ENCODE results near the gene ROBO2. TPM values are rescaled to one million over a fixed set of nuclear protein-coding genes. Genes with fewer than 3 reads are reported as not detected.
A peak's percentile ranks its signal among the peaks of the same experiment; 100 is the strongest.

ROBO2 gene
- total and polyA plus RNA-seq, 2 experiments from 2014 or later = 1.5 to 7.8 TPM

DNA sequence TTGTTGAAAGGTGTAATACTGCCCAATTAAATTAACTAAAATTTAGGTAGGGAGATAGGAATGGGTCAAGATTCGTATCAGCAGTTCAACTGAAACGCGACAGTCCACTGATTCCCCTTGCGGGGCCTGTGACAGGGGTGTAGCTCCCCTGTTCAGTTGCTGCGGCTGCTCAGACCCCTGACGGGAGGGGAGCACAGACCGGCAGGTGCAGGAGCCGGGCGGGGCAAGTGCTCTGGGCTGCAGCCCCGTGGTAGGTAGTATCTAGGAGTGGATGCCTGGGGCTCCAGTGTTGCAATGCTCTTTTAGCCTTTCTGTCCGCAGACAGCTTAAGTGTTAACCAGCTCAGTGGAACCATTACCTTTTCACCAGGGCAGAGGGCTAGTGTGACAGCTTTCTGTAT, 164.9 kb downstream of the ROBO2 start:
- Histone ChIP-seq H4K20me1 (replicated peaks; ENCODE audit: insufficient read depth) (no peaks in the 10 kb centered on the region), H3K79me2 (replicated peaks; ENCODE audit: insufficient read depth) (no peaks in the 10 kb centered on the region), H3K4me1 (ENCODE audit: insufficient read depth) (peaks cover 3% of the 10 kb centered on the region; the same call in 1 of the 2 replicates), H3K36me3 (ENCODE audit: insufficient read depth) (no peaks in the 10 kb centered on the region), H2AFZ (no peak overlapping the region), H3K27ac (ENCODE audit: low read depth) (no peak overlapping the region), H3K4me3 (no peak overlapping the region), H3K4me2 (no peak overlapping the region), H3K9me2 (ENCODE audit: insufficient read depth) (no peaks in the 10 kb centered on the region), H3F3A (replicated peaks; ENCODE audit: low read depth) (no peaks in the 10 kb centered on the region), H3K27me3 (ENCODE audit: insufficient read depth) (no peaks in the 10 kb centered on the region)
- Mint-ChIP-seq H3K27ac (no peak overlapping the region), H3K27me3 (ENCODE audit: insufficient read depth, low read depth, poor library complexity) (no peaks in the 10 kb centered on the region), H3K36me3 (ENCODE audit: low read depth) (no peaks in the 10 kb centered on the region), H3K4me3 (no peak overlapping the region), H3K9me3 (no peaks in the 10 kb centered on the region), H3K4me1 (peaks cover 21% of the 10 kb centered on the region)
- DNase-seq (ENCODE audit: low spot score) = peak; percentile 39
- peak; percentile 91 for ATAC-seq
- no peak for TF ChIP-seq ZNF114 (CRISPR knock-in tag; IDR thresholded peaks at IDR 0.05)
- TF ChIP-seq ZNF331 (CRISPR knock-in tag; IDR thresholded peaks at IDR 0.05; ENCODE audit: low read depth) = no peak
- TF ChIP-seq, protein P1, sequence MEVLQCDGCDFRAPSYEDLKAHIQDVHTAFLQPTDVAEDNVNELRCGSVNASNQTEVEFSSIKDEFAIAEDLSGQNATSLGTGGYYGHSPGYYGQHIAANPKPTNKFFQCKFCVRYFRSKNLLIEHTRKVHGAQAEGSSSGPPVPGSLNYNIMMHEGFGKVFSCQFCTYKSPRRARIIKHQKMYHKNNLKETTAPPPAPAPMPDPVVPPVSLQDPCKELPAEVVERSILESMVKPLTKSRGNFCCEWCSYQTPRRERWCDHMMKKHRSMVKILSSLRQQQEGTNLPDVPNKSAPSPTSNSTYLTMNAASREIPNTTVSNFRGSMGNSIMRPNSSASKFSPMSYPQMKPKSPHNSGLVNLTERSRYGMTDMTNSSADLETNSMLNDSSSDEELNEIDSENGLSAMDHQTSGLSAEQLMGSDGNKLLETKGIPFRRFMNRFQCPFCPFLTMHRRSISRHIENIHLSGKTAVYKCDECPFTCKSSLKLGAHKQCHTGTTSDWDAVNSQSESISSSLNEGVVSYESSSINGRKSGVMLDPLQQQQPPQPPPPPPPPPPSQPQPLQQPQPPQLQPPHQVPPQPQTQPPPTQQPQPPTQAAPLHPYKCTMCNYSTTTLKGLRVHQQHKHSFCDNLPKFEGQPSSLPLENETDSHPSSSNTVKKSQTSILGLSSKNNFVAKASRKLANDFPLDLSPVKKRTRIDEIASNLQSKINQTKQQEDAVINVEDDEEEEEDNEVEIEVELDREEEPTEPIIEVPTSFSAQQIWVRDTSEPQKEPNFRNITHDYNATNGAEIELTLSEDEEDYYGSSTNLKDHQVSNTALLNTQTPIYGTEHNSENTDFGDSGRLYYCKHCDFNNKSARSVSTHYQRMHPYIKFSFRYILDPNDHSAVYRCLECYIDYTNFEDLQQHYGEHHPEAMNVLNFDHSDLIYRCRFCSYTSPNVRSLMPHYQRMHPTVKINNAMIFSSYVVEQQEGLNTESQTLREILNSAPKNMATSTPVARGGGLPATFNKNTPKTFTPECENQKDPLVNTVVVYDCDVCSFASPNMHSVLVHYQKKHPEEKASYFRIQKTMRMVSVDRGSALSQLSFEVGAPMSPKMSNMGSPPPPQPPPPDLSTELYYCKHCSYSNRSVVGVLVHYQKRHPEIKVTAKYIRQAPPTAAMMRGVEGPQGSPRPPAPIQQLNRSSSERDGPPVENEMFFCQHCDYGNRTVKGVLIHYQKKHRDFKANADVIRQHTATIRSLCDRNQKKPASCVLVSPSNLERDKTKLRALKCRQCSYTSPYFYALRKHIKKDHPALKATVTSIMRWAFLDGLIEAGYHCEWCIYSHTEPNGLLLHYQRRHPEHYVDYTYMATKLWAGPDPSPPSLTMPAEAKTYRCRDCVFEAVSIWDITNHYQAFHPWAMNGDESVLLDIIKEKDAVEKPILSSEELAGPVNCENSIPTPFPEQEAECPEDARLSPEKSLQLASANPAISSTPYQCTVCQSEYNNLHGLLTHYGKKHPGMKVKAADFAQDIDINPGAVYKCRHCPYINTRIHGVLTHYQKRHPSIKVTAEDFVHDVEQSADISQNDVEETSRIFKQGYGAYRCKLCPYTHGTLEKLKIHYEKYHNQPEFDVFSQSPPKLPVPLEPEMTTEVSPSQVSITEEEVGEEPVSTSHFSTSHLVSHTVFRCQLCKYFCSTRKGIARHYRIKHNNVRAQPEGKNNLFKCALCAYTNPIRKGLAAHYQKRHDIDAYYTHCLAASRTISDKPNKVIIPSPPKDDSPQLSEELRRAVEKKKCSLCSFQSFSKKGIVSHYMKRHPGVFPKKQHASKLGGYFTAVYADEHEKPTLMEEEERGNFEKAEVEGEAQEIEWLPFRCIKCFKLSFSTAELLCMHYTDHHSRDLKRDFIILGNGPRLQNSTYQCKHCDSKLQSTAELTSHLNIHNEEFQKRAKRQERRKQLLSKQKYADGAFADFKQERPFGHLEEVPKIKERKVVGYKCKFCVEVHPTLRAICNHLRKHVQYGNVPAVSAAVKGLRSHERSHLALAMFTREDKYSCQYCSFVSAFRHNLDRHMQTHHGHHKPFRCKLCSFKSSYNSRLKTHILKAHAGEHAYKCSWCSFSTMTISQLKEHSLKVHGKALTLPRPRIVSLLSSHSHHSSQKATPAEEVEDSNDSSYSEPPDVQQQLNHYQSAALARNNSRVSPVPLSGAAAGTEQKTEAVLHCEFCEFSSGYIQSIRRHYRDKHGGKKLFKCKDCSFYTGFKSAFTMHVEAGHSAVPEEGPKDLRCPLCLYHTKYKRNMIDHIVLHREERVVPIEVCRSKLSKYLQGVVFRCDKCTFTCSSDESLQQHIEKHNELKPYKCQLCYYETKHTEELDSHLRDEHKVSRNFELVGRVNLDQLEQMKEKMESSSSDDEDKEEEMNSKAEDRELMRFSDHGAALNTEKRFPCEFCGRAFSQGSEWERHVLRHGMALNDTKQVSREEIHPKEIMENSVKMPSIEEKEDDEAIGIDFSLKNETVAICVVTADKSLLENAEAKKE (CRISPR knock-in tag; IDR thresholded peaks at IDR 0.05) = no peak
- TF ChIP-seq CTCF (conservative IDR thresholded peaks at IDR 0.05; ENCODE audit: low read depth in 2 of 2) = no peak
- no peak for TF ChIP-seq EZH2phosphoT487 (IDR thresholded peaks at IDR 0.05; ENCODE audit: unreplicated experiment)
- TF ChIP-seq CREB1 (CRISPR knock-in tag; IDR thresholded peaks at IDR 0.05; ENCODE audit: low read depth) = no peak
- no peak for TF ChIP-seq EZH2 (IDR thresholded peaks at IDR 0.05; ENCODE audit: low read depth, unreplicated experiment)
- no peak for TF ChIP-seq STAT1 (IDR thresholded peaks at IDR 0.05; ENCODE audit: unreplicated experiment)
- no peak for TF ChIP-seq NANOG (IDR thresholded peaks at IDR 0.05; ENCODE audit: borderline replicate concordance)
- TF ChIP-seq POLR2AphosphoS5 (IDR thresholded peaks at IDR 0.05; ENCODE audit: low read depth) = no peak
- no peak for TF ChIP-seq JUNB (IDR thresholded peaks at IDR 0.05; ENCODE audit: unreplicated experiment)
- TF ChIP-seq, protein P2, sequence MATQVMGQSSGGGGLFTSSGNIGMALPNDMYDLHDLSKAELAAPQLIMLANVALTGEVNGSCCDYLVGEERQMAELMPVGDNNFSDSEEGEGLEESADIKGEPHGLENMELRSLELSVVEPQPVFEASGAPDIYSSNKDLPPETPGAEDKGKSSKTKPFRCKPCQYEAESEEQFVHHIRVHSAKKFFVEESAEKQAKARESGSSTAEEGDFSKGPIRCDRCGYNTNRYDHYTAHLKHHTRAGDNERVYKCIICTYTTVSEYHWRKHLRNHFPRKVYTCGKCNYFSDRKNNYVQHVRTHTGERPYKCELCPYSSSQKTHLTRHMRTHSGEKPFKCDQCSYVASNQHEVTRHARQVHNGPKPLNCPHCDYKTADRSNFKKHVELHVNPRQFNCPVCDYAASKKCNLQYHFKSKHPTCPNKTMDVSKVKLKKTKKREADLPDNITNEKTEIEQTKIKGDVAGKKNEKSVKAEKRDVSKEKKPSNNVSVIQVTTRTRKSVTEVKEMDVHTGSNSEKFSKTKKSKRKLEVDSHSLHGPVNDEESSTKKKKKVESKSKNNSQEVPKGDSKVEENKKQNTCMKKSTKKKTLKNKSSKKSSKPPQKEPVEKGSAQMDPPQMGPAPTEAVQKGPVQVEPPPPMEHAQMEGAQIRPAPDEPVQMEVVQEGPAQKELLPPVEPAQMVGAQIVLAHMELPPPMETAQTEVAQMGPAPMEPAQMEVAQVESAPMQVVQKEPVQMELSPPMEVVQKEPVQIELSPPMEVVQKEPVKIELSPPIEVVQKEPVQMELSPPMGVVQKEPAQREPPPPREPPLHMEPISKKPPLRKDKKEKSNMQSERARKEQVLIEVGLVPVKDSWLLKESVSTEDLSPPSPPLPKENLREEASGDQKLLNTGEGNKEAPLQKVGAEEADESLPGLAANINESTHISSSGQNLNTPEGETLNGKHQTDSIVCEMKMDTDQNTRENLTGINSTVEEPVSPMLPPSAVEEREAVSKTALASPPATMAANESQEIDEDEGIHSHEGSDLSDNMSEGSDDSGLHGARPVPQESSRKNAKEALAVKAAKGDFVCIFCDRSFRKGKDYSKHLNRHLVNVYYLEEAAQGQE (IDR thresholded peaks at IDR 0.05; ENCODE audit: unreplicated experiment) = no peak
- no peak for TF ChIP-seq ETS1 (IDR thresholded peaks at IDR 0.05)
